PFSK-1 (cell line): Measurements from ENCODE around the gene RSPH6A.

ENCODE experiments used
- FOXP2 ChIP-seq: optimal IDR thresholded peaks from 2 replicates; pipeline ENCODE3; 2011; ENCODE audit warnings: borderline replicate concordance, control low read depth, inconsistent platforms; ENCODE audit not compliant: insufficient read depth; ENCODE audit errors: extremely low read length, extremely low read depth
- POLR2AphosphoS5 ChIP-seq: IDR thresholded peaks from 2 replicates; pipeline ENCODE4 v1.6.1; 2012; ENCODE audit warnings: low read depth, mild to moderate bottlenecking, control low read depth, low read length, moderate library complexity
- SIN3A ChIP-seq: IDR thresholded peaks from 2 replicates; pipeline ENCODE4 v1.6.1; 2012; ENCODE audit warnings: mild to moderate bottlenecking, low read length, moderate library complexity, borderline replicate concordance; ENCODE audit not compliant: insufficient read depth
- TAF1 ChIP-seq: IDR thresholded peaks from 2 replicates; pipeline ENCODE4 v1.6.1; 2012; ENCODE audit warnings: low read length, control low read depth, borderline replicate concordance; ENCODE audit not compliant: insufficient read depth
- TF ChIP-seq, protein P1 (sequence below), 2 experiments: IDR thresholded peaks; 2 replicates each; pipeline versions ENCODE4 v1.6.1 to v1.8.0; 2011 to 2012; ENCODE audit warnings: low read depth in 2 of 2, low read length in 2 of 2, control low read depth in 1 of 2, inconsistent platforms in 1 of 2, mild to moderate bottlenecking in 1 of 2, moderate library complexity in 1 of 2; ENCODE audit not compliant: insufficient read depth in 1 of 2

RSPH6A gene

DNA sequence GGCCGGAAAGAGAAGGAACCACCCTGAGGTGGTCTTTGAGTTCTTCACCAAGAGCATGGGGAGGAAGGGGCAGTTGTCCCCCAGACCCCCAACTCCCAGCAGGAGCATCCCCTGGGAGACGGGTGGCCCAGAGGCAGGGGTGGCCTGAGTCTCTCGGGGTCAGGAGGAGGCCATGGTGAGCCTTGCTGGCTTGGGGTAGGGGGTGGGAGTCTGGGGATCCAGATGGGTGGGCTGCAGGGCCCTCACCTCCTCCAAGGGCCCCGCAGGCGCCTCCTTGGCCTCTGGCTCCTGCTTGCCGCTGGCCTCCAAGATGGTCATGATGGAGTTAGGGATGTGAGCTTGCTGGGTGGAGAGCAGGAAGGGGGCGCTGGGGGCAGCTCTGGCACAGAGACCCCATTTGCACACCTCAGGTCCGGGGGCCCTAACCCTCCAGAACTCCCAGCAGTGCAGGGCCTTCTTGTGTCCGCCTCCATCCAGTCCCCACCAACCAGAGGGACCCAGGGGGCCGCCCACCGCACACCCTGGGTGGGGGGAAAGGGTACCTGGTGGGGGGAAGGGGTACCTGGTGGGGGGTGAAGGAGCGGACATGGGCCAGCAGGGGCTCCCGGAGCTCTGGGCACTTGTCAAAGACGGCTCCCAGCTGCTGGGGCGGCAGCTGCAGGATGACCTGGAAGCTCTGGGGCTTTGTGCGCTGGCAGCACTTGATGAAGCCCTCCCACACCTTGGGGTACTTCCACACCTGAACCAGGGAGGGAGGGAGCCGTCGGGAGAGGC is 1.3 kb upstream of the RSPH6A start:
- TF ChIP-seq FOXP2 = no peak
- TF ChIP-seq, protein P1, sequence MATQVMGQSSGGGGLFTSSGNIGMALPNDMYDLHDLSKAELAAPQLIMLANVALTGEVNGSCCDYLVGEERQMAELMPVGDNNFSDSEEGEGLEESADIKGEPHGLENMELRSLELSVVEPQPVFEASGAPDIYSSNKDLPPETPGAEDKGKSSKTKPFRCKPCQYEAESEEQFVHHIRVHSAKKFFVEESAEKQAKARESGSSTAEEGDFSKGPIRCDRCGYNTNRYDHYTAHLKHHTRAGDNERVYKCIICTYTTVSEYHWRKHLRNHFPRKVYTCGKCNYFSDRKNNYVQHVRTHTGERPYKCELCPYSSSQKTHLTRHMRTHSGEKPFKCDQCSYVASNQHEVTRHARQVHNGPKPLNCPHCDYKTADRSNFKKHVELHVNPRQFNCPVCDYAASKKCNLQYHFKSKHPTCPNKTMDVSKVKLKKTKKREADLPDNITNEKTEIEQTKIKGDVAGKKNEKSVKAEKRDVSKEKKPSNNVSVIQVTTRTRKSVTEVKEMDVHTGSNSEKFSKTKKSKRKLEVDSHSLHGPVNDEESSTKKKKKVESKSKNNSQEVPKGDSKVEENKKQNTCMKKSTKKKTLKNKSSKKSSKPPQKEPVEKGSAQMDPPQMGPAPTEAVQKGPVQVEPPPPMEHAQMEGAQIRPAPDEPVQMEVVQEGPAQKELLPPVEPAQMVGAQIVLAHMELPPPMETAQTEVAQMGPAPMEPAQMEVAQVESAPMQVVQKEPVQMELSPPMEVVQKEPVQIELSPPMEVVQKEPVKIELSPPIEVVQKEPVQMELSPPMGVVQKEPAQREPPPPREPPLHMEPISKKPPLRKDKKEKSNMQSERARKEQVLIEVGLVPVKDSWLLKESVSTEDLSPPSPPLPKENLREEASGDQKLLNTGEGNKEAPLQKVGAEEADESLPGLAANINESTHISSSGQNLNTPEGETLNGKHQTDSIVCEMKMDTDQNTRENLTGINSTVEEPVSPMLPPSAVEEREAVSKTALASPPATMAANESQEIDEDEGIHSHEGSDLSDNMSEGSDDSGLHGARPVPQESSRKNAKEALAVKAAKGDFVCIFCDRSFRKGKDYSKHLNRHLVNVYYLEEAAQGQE (IDR thresholded peaks at IDR 0.05; ENCODE audit: insufficient read depth in 1 of 2, low read depth in 2 of 2, low read length in 2 of 2) = no peak
- no peak for TF ChIP-seq SIN3A
- no peak for TF ChIP-seq TAF1

DNA sequence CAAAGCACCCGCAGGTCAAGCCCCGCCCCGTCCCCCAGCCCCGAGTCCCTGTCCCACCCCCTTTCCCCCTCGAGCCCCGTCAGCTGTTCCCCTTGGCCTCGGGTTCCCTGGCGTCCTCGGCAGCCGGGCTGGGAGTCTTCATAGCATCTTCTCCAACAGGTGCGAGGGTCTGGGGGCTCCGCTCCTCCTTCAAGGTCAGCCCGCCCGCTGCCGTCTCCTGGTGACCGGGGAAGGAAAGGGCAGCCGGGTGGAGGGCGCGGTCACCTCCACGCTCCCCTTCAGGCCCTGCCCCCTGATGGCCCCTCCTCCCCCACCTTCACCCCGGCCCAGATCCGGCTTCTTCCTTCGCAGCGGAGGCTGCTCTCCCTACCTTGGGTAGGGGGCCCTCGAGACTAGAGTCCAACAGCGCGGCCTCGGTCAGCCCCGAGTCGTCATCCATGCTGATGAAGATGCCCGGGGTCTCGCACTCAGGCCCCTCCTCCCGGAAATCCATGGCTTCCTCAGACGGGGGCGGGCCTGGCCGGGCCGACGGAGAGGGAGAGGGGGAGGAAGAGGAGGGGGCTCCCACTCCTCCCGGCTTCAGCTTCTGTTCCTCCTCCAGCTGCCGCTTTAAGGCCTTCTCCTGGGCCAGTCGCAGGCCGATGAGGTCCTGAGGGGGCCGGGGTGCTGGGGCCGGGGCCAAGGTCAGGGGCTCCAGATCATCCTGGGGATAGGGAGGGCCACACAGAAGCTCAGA is 541 bp upstream of the RSPH6A start:
- TF ChIP-seq FOXP2 (no peak), TAF1 (no peak), SIN3A (no peak), POLR2AphosphoS5 (no peak)
- TF ChIP-seq, protein P1 (IDR thresholded peaks at IDR 0.05; ENCODE audit: insufficient read depth in 1 of 2, low read depth in 2 of 2, low read length in 2 of 2) = no peak

DNA sequence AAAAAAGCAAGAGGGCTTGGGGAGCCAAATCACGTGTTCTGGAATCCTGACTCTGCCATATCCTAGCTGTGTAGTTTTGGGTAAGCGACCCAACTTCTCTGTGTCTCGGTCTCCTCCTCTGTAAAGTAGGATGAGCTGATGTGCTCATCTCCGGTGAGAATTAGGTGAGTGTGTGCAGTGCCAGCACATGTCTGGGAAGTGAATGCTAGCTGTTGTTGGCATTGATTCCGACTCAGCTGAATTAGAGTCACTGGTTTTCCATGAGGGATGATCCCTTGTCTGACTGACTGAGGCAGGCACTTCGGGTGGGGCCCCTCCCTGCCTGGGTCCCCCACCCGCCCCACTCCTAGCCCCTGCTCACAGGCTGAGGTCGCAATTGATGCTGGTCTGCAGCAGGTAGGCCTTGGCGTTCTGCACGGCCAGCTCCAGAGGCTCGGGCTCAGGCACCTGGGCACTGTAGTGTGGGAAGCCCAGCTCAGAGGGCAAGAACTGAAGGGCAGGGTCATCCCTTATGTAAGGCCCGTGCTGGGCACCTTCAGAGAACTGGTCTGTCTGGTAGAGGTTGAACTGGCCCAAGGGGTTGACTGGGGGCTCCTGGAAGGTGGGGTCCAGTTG is 835 bp downstream of the RSPH6A start:
- TF ChIP-seq POLR2AphosphoS5 (no peak), TAF1 (no peak), SIN3A (no peak), FOXP2 (no peak)
- TF ChIP-seq, protein P1 (IDR thresholded peaks at IDR 0.05; ENCODE audit: insufficient read depth in 1 of 2, low read depth in 2 of 2, low read length in 2 of 2) = no peak

DNA sequence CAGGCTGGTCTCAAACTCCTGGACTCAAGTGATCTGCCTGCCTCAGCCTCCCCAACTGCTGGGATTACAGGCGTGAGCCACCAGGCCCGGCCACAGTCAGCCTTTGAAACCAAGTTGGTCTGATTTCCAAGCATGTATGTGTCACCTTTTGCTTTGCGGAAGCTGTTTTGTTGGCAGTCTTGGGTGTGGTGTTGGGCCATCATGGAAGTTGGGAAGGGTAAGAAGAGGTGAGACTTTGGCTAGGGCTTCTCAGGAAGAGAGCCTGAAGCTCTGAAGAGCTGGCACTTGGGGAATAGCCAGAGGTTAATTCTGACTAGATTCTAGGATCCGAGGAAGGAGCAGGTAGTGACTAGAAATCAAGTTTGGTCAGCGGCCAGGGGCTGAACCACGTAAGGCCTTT is 2.8 kb downstream of the RSPH6A start:
- TF ChIP-seq, protein P1 (IDR thresholded peaks at IDR 0.05; ENCODE audit: insufficient read depth in 1 of 2, low read depth in 2 of 2, low read length in 2 of 2) = no peak
- no peak for TF ChIP-seq SIN3A
- no peak for TF ChIP-seq TAF1
- no peak for TF ChIP-seq POLR2AphosphoS5
- TF ChIP-seq FOXP2 = no peak
